HepG2 (cell line): ENCODE results near the gene HECTD4. TPM values are rescaled to one million over a fixed set of nuclear protein-coding genes. Genes with fewer than 3 reads are reported as not detected.

Experiments
- ATF1 ChIP-seq: IDR thresholded peaks from 2 replicates; pipeline ENCODE4 v1.6.1; 2016; ENCODE audit warnings: mild to moderate bottlenecking, control low read depth
- CBX1 ChIP-seq: IDR thresholded peaks from one replicate; pipeline ENCODE4 v1.6.1; 2016; ENCODE audit warnings: antibody characterized with exemption, low read depth
- EZH2 ChIP-seq: conservative IDR thresholded peaks from 2 replicates; pipeline ENCODE4 v1.6.1; 2012; ENCODE audit warnings: mild to moderate bottlenecking, low read depth, low read length, moderate library complexity
- FOXK2 ChIP-seq: fragments of 450-650 bp; IDR thresholded peaks from 2 replicates; pipeline ENCODE4 v1.6.1; 2016
- GATAD1 ChIP-seq: IDR thresholded peaks from 2 replicates; pipeline ENCODE4 v1.6.1; 2016; ENCODE audit warnings: missing genetic modification reagents, missing compliant biosample characterization
- HMG20B ChIP-seq: conservative IDR thresholded peaks from 2 replicates; pipeline ENCODE4 v1.6.1; 2016; ENCODE audit warnings: missing genetic modification reagents, missing compliant biosample characterization
- HOXA7 ChIP-seq: sonication (generic); formaldehyde crosslinking; IDR thresholded peaks from 2 replicates; pipeline ENCODE4 v1.8.1; 2022; ENCODE audit warnings: mild to moderate bottlenecking, missing genetic modification reagents, moderate library complexity
- IRF2 ChIP-seq: IDR thresholded peaks from 2 replicates; pipeline ENCODE4 v1.6.1; 2018; ENCODE audit warnings: missing genetic modification reagents, missing compliant biosample characterization
- JUNB ChIP-seq: sonication (generic); formaldehyde crosslinking; IDR thresholded peaks from 2 replicates; pipeline ENCODE4 v1.8.0; 2022; ENCODE audit warnings: missing genetic modification reagents, mild to moderate bottlenecking, borderline replicate concordance
- KDM5B ChIP-seq: sonication (generic); formaldehyde crosslinking; IDR thresholded peaks from 2 replicates; pipeline ENCODE4 v1.4.0; 2020; ENCODE audit warnings: missing genetic modification reagents, mild to moderate bottlenecking, borderline replicate concordance
- LCORL ChIP-seq, 2 experiments: fragments of 450-650 bp in 1 of 2; sonication (generic) in 1 of 2; formaldehyde crosslinking in 1 of 2; IDR thresholded peaks; 2 replicates each; pipeline versions ENCODE4 v1.5.0 to v1.6.1; 2017 to 2020; ENCODE audit warnings: antibody characterized with exemption in 1 of 2, missing genetic modification reagents in 1 of 2
- MAFF ChIP-seq: IDR thresholded peaks from 2 replicates; pipeline ENCODE4 v1.6.1; 2011; ENCODE audit warnings: low read depth, low read length, improper control_type of control experiment
- MEIS1 ChIP-seq: sonication (generic); formaldehyde crosslinking; IDR thresholded peaks from 2 replicates; pipeline ENCODE4 v1.9.0; 2021; ENCODE audit warnings: mild to moderate bottlenecking, missing genetic modification reagents, moderate library complexity, borderline replicate concordance
- MTA3 ChIP-seq: sonication (generic); formaldehyde crosslinking; IDR thresholded peaks from 2 replicates; pipeline ENCODE4 v1.4.0; 2020; ENCODE audit warnings: missing genetic modification reagents
- MTF2 ChIP-seq: sonication (generic); formaldehyde crosslinking; IDR thresholded peaks from 2 replicates; pipeline ENCODE4 v1.5.0; 2020; ENCODE audit warnings: missing genetic modification reagents, borderline replicate concordance
- SALL2 ChIP-seq: sonication (generic); formaldehyde crosslinking; IDR thresholded peaks from 2 replicates; pipeline ENCODE4 v1.8.1; 2023; ENCODE audit warnings: mild to moderate bottlenecking, missing genetic modification reagents, inconsistent platforms
- TSC22D2 ChIP-seq: sonication (generic); formaldehyde crosslinking; IDR thresholded peaks from 2 replicates; pipeline ENCODE4 v1.5.1; 2020; ENCODE audit warnings: missing genetic modification reagents, mild to moderate bottlenecking, borderline replicate concordance
- YEATS2 ChIP-seq: sonication (generic); formaldehyde crosslinking; IDR thresholded peaks from 2 replicates; pipeline ENCODE4 v1.4.0; 2020; ENCODE audit warnings: missing genetic modification reagents, borderline replicate concordance
- ZFP41 ChIP-seq: sonication (generic); formaldehyde crosslinking; IDR thresholded peaks from 2 replicates; pipeline ENCODE4 v1.4.0; 2020; ENCODE audit warnings: mild to moderate bottlenecking, missing genetic modification reagents, borderline replicate concordance
- ZNF335 ChIP-seq: sonication (generic); formaldehyde crosslinking; IDR thresholded peaks from 2 replicates; pipeline ENCODE4 v1.4.0; 2020; ENCODE audit warnings: missing genetic modification reagents
- ZNF382 ChIP-seq: sonication (generic); formaldehyde crosslinking; IDR thresholded peaks from 2 replicates; pipeline ENCODE4 v1.5.0; 2020; ENCODE audit warnings: missing genetic modification reagents, mild to moderate bottlenecking, borderline replicate concordance
- ZNF607 ChIP-seq: sonication (generic); formaldehyde crosslinking; IDR thresholded peaks from 2 replicates; pipeline ENCODE4 v1.5.1; 2020; ENCODE audit warnings: missing genetic modification reagents, mild to moderate bottlenecking, borderline replicate concordance
- ZNF816 ChIP-seq: sonication (generic); formaldehyde crosslinking; IDR thresholded peaks from 2 replicates; pipeline ENCODE4 v1.8.0; 2022; ENCODE audit warnings: missing genetic modification reagents, mild to moderate bottlenecking, borderline replicate concordance
- polyA plus RNA-seq, 8 experiments: library from polyadenylated mRNA; depleted of rRNA in 3 of 8; stranded (reverse) in 7 of 8; unstranded in 1 of 8; fragments of >200 nt; fragmentation: Illumina TruSeq in 4 of 8; extraction: Trizol in 4 of 8; gene quantifications; 2 replicates each; pipeline versions ENCODE4 v1.2.1 to v1.2.3, GENCODE V29; 2011 to 2016; ENCODE audit warnings: low read depth in 4 of 8, missing spikeins in 1 of 8, mixed read lengths in 1 of 8; ENCODE audit not compliant: insufficient read depth in 1 of 8
- total RNA-seq, 5 experiments: library from RNA; depleted of rRNA; stranded (reverse); fragments of >200 nt; fragmentation: Illumina TruSeq; extraction: Trizol; gene quantifications; 2 replicates each; pipeline ENCODE4 v1.2.3, GENCODE V29; 2016; ENCODE audit warnings: low read depth in 1 of 5
- TF ChIP-seq, protein P1 (sequence below): sonication (generic); formaldehyde crosslinking; IDR thresholded peaks from 2 replicates; pipeline ENCODE4 v1.4.0; 2020; ENCODE audit warnings: mild to moderate bottlenecking, missing genetic modification reagents
- TF ChIP-seq, protein P2 (sequence below): IDR thresholded peaks from 2 replicates; pipeline ENCODE4 v1.6.1; 2016; ENCODE audit warnings: mild to moderate bottlenecking
- TF ChIP-seq, protein P3 (sequence below): sonication (generic); formaldehyde crosslinking; IDR thresholded peaks from 2 replicates; pipeline ENCODE4 v1.5.0; 2020; ENCODE audit warnings: mild to moderate bottlenecking, missing genetic modification reagents

Gene HECTD4
- total and polyA plus RNA-seq, 2 of the 13 experiments (the other 11 are each of a cell fraction or from before 2014, with no cell fraction given), result 9.0 to 11.4 TPM

DNA sequence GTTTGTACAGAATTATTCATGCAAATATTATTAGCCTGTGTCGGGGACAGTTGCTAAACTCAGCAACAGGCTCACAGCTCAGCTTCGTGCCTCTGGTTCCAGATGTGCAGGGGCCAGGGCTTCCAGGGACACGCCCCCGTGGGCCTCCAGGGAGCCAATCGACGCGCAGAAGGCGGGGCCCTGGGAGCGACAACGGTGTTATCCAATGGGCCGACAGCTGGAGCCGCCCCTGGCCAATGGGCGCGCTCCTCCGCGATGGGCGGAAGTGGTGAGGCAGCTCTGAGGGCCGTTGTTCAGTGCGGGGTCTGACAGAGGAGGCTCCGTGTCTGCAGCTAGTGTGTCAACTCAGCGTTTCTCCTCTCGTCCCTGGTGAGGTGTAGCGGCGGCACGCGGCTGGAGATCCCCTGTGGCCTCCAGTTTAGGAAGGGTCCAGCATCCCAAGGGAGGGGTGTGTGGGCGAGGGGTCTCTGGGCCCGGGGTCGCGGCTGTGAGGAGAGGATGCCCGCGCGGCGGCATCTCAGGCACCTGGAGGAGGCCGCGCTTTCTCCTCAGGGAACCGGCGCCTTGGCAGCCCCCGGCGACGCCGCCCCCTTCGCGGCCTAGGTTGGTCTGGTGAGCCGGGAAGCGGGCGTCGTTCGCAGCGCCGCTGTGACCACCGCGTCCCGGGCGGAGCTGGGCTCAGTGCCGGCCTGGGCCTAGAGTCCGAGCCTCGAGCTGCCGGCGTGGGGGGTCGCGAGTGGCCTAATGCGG is 256.8 kb downstream of the HECTD4 start, which contains the start of gene TRAFD1 (continued):
- TF ChIP-seq, protein P1, sequence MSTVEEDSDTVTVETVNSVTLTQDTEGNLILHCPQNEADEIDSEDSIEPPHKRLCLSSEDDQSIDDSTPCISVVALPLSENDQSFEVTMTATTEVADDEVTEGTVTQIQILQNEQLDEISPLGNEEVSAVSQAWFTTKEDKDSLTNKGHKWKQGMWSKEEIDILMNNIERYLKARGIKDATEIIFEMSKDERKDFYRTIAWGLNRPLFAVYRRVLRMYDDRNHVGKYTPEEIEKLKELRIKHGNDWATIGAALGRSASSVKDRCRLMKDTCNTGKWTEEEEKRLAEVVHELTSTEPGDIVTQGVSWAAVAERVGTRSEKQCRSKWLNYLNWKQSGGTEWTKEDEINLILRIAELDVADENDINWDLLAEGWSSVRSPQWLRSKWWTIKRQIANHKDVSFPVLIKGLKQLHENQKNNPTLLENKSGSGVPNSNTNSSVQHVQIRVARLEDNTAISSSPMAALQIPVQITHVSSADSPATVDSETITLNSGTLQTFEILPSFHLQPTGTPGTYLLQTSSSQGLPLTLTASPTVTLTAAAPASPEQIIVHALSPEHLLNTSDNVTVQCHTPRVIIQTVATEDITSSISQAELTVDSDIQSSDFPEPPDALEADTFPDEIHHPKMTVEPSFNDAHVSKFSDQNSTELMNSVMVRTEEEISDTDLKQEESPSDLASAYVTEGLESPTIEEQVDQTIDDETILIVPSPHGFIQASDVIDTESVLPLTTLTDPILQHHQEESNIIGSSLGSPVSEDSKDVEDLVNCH (CRISPR knock-in tag), result no peak
- TF ChIP-seq HMG20B (CRISPR knock-in tag) (no peak), EZH2 (no peak), KDM5B (CRISPR knock-in tag) (peak; percentile 86; the same call in 1 of the 2 replicates), SALL2 (no peak), ZNF607 (CRISPR knock-in tag) (peak; percentile 82; the same call in 1 of the 2 replicates), ATF1 (peak; percentile 36; the same call in 1 of the 2 replicates), FOXK2 (no peak), GATAD1 (peak; percentile 47; the same call in 1 of the 2 replicates), IRF2 (no peak), ZNF335 (CRISPR knock-in tag) (no peak), JUNB (CRISPR knock-in tag) (no peak), YEATS2 (peak; percentile 69; the same call in 1 of the 2 replicates), ZNF816 (CRISPR knock-in tag) (no peak), TSC22D2 (CRISPR knock-in tag) (no peak), CBX1 (peak; percentile 44), MTF2 (no peak; the same call in 1 of the 2 replicates), ZFP41 (CRISPR knock-in tag) (peak; percentile 48; the same call in 1 of the 2 replicates), LCORL (IDR thresholded peaks at IDR 0.05) (no peak), LCORL (CRISPR knock-in tag; IDR thresholded peaks at IDR 0.05) (peak; percentile 77), MEIS1 (peak; percentile 73; the same call in 1 of the 2 replicates), MTA3 (CRISPR knock-in tag) (no peak), HOXA7 (no peak), MAFF (peak; percentile 89), ZNF382 (CRISPR knock-in tag) (no peak)
- TF ChIP-seq, protein P2, sequence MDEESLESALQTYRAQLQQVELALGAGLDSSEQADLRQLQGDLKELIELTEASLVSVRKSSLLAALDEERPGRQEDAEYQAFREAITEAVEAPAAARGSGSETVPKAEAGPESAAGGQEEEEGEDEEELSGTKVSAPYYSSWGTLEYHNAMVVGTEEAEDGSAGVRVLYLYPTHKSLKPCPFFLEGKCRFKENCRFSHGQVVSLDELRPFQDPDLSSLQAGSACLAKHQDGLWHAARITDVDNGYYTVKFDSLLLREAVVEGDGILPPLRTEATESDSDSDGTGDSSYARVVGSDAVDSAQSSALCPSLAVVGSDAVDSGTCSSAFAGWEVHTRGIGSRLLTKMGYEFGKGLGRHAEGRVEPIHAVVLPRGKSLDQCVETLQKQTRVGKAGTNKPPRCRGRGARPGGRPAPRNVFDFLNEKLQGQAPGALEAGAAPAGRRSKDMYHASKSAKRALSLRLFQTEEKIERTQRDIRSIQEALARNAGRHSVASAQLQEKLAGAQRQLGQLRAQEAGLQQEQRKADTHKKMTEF (CRISPR knock-in tag), result peak; percentile 57; the same call in 1 of the 2 replicates
- TF ChIP-seq, protein P3, sequence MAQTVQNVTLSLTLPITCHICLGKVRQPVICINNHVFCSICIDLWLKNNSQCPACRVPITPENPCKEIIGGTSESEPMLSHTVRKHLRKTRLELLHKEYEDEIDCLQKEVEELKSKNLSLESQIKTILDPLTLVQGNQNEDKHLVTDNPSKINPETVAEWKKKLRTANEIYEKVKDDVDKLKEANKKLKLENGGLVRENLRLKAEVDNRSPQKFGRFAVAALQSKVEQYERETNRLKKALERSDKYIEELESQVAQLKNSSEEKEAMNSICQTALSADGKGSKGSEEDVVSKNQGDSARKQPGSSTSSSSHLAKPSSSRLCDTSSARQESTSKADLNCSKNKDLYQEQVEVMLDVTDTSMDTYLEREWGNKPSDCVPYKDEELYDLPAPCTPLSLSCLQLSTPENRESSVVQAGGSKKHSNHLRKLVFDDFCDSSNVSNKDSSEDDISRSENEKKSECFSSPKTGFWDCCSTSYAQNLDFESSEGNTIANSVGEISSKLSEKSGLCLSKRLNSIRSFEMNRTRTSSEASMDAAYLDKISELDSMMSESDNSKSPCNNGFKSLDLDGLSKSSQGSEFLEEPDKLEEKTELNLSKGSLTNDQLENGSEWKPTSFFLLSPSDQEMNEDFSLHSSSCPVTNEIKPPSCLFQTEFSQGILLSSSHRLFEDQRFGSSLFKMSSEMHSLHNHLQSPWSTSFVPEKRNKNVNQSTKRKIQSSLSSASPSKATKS (CRISPR knock-in tag), result no peak
